Stimulated activated naive B cell treated with anti-CD40 and anti-IgM and Interleukin-4, amounts not matched to agents 10 μg/mL and 1 μg/mL and 100 μg/mL, for 72 hours (primary cell): Measurements from ENCODE around the gene NFKBIA.
A peak's percentile ranks its signal among the peaks of the same experiment; 100 is the strongest.

Source experiments
- ATAC-seq, 2 donors: fragments of 150-1000 bp; cut with Tn5 transposase; replicated peaks; 2 replicates each; pipeline ENCODE4 v1.10.0; 2021; ENCODE audit warnings: moderate library complexity in 1 of 2
- DNase-seq: peaks from one replicate; pipeline ENCODE4 v3.0.0; 2021
- H3K27ac Mint-ChIP-seq: one replicate; pipeline ENCODE4 v1.8.0; 2022; ENCODE audit warnings: mild to moderate bottlenecking, mixed read lengths
- H3K27me3 Mint-ChIP-seq, 2 donors: one replicate each; pipeline ENCODE4 v1.8.0; 2022; ENCODE audit warnings: mixed read lengths in 2 of 2
- H3K36me3 Mint-ChIP-seq, 2 donors: one replicate each; pipeline ENCODE4 v1.8.0; 2022; ENCODE audit warnings: mixed read lengths in 2 of 2, mild to moderate bottlenecking in 1 of 2
- H3K4me1 Mint-ChIP-seq, 2 donors: one replicate each; pipeline ENCODE4 v1.8.0; 2022; ENCODE audit warnings: mixed read lengths in 2 of 2, mild to moderate bottlenecking in 1 of 2
- H3K4me3 Mint-ChIP-seq, 2 donors: one replicate each; pipeline ENCODE4 v1.8.0; 2022; ENCODE audit warnings: mild to moderate bottlenecking in 2 of 2, mixed read lengths in 2 of 2, moderate library complexity in 1 of 2
- H3K9me3 Mint-ChIP-seq, 2 donors: one replicate each; pipeline ENCODE4 v1.8.0; 2022; ENCODE audit warnings: mixed read lengths in 2 of 2, mild to moderate bottlenecking in 1 of 2

NFKBIA gene

GRCh38 chr14:35419429-35419841, 14.9 kb upstream of the NFKBIA start:
- Mint-ChIP-seq H3K27ac (no peak overlapping the region), H3K27me3 (no peaks in the 10 kb centered on the region), H3K9me3 (peaks cover 0 to 5% of the 10 kb centered on the region in 2 donors), H3K4me1 (peaks cover 30 to 42% of the 10 kb centered on the region in 2 donors), H3K4me3 (no peak overlapping the region), H3K36me3 (no peaks in the 10 kb centered on the region)
- ATAC-seq (no peak), DNase-seq (no peak)

- ATAC-seq = no peak
- H3K36me3 Mint-ChIP-seq = no peaks in the 10 kb centered on the region
- no peak overlapping the region for H3K4me3 Mint-ChIP-seq
- no peak for DNase-seq
- no peak overlapping the region for H3K27ac Mint-ChIP-seq
- H3K9me3 Mint-ChIP-seq = no peaks in the 10 kb centered on the region
- no peaks in the 10 kb centered on the region for H3K27me3 Mint-ChIP-seq
- H3K4me1 Mint-ChIP-seq = peaks cover 34 to 44% of the 10 kb centered on the region in 2 donors
These were observed 13.5 kb upstream of the NFKBIA start for GRCh38 chr14:35418093-35418492.

GRCh38 chr14:35416108-35416750, 11.7 kb upstream of the NFKBIA start:
- Mint-ChIP-seq H3K36me3 (no peaks in the 10 kb centered on the region), H3K27ac (peak overlapping the region; percentile 56), H3K4me1 (peaks cover 34 to 42% of the 10 kb centered on the region in 2 donors), H3K27me3 (no peaks in the 10 kb centered on the region), H3K4me3 (peak overlapping the region; percentile 47 to 48), H3K9me3 (no peaks in the 10 kb centered on the region)
- DNase-seq (peak; percentile 59), ATAC-seq (peak; percentile 76)

GRCh38 chr14:35414365-35414764, 9.8 kb upstream of the NFKBIA start:
- DNase-seq = no peak
- Mint-ChIP-seq H3K27me3 (no peaks in the 10 kb centered on the region), H3K36me3 (no peaks in the 10 kb centered on the region), H3K4me1 (peaks cover 33 to 42% of the 10 kb centered on the region in 2 donors), H3K4me3 (no peak overlapping the region), H3K9me3 (no peaks in the 10 kb centered on the region), H3K27ac (no peak overlapping the region)
- ATAC-seq = no peak

- Mint-ChIP-seq H3K27me3 (no peaks in the 10 kb centered on the region), H3K27ac (no peak overlapping the region), H3K36me3 (no peaks in the 10 kb centered on the region), H3K4me3 (no peak overlapping the region), H3K9me3 (no peaks in the 10 kb centered on the region), H3K4me1 (peaks cover 28 to 37% of the 10 kb centered on the region in 2 donors)
- no peak for ATAC-seq
- DNase-seq = no peak
These were observed 7.9 kb upstream of the NFKBIA start for GRCh38 chr14:35412272-35413056.

GRCh38 chr14:35410858-35411257, 6.3 kb upstream of the NFKBIA start:
- H3K27me3 Mint-ChIP-seq = no peaks in the 10 kb centered on the region
- H3K9me3 Mint-ChIP-seq = no peaks in the 10 kb centered on the region
- no peaks in the 10 kb centered on the region for H3K36me3 Mint-ChIP-seq
- peaks cover 26 to 35% of the 10 kb centered on the region in 2 donors for H3K4me1 Mint-ChIP-seq
- ATAC-seq = no peak
- no peak for DNase-seq
- no peak overlapping the region for H3K4me3 Mint-ChIP-seq
- H3K27ac Mint-ChIP-seq = peak overlapping the region; percentile 38

- no peak overlapping the region for H3K27ac Mint-ChIP-seq
- no peaks in the 10 kb centered on the region for H3K36me3 Mint-ChIP-seq
- no peaks in the 10 kb centered on the region for H3K9me3 Mint-ChIP-seq
- ATAC-seq (no peak), DNase-seq (no peak)
- no peaks in the 10 kb centered on the region for H3K27me3 Mint-ChIP-seq
- peaks cover 28 to 36% of the 10 kb centered on the region in 2 donors for H3K4me1 Mint-ChIP-seq
- H3K4me3 Mint-ChIP-seq = no peak overlapping the region
These were observed 5.0 kb upstream of the NFKBIA start for GRCh38 chr14:35409595-35409994.

GRCh38 chr14:35408026-35408425, 3.5 kb upstream of the NFKBIA start:
- peaks cover 28 to 43% of the 10 kb centered on the region in 2 donors for H3K4me1 Mint-ChIP-seq
- H3K9me3 Mint-ChIP-seq = no peaks in the 10 kb centered on the region
- no peak overlapping the region for H3K4me3 Mint-ChIP-seq
- ATAC-seq (no peak), DNase-seq (no peak)
- H3K27ac Mint-ChIP-seq = no peak overlapping the region
- H3K36me3 Mint-ChIP-seq = peaks cover 9 to 12% of the 10 kb centered on the region in 2 donors
- no peaks in the 10 kb centered on the region for H3K27me3 Mint-ChIP-seq

- Mint-ChIP-seq H3K27me3 (no peaks in the 10 kb centered on the region), H3K36me3 (peaks cover 17 to 20% of the 10 kb centered on the region in 2 donors), H3K27ac (peak overlapping the region; percentile 4), H3K9me3 (no peaks in the 10 kb centered on the region), H3K4me3 (no peak overlapping the region), H3K4me1 (peaks cover 30 to 45% of the 10 kb centered on the region in 2 donors)
- DNase-seq (no peak), ATAC-seq (no peak)
These were observed 2.7 kb upstream of the NFKBIA start for GRCh38 chr14:35407306-35407630.

- Mint-ChIP-seq H3K4me3 (peak overlapping the region in 1 of 2 donors; percentile 17), H3K9me3 (no peaks in the 10 kb centered on the region), H3K36me3 (peaks cover 22 to 25% of the 10 kb centered on the region in 2 donors), H3K27ac (peak overlapping the region; percentile 4), H3K27me3 (no peaks in the 10 kb centered on the region), H3K4me1 (peaks cover 30 to 51% of the 10 kb centered on the region in 2 donors)
- ATAC-seq = no peak
- DNase-seq = no peak
These were observed 2.2 kb upstream of the NFKBIA start for GRCh38 chr14:35406506-35407305.

GRCh38 chr14:35406090-35406489, 1.5 kb upstream of the NFKBIA start:
- H3K27me3 Mint-ChIP-seq = no peaks in the 10 kb centered on the region
- DNase-seq = no peak
- peak overlapping the region; percentile 100 for H3K27ac Mint-ChIP-seq
- ATAC-seq = no peak
- H3K4me1 Mint-ChIP-seq = peaks cover 32 to 57% of the 10 kb centered on the region in 2 donors
- no peaks in the 10 kb centered on the region for H3K9me3 Mint-ChIP-seq
- peak overlapping the region; percentile 99 to 100 for H3K4me3 Mint-ChIP-seq
- peaks cover 27 to 31% of the 10 kb centered on the region in 2 donors for H3K36me3 Mint-ChIP-seq

- no peak for DNase-seq
- ATAC-seq = no peak
- Mint-ChIP-seq H3K4me1 (peaks cover 36 to 64% of the 10 kb centered on the region in 2 donors), H3K4me3 (peak overlapping the region; percentile 99 to 100), H3K27me3 (no peaks in the 10 kb centered on the region), H3K36me3 (peaks cover 28 to 36% of the 10 kb centered on the region in 2 donors), H3K27ac (peak overlapping the region; percentile 100), H3K9me3 (no peaks in the 10 kb centered on the region)
These were observed 901 bp upstream of the NFKBIA start for GRCh38 chr14:35405304-35405996.

- DNase-seq = peak; percentile 89
- H3K27ac Mint-ChIP-seq = peak overlapping the region; percentile 100
- H3K4me3 Mint-ChIP-seq = peak overlapping the region; percentile 99 to 100
- H3K27me3 Mint-ChIP-seq = no peaks in the 10 kb centered on the region
- no peaks in the 10 kb centered on the region for H3K9me3 Mint-ChIP-seq
- ATAC-seq = peak; percentile 58 to 64
- H3K4me1 Mint-ChIP-seq = peaks cover 43 to 76% of the 10 kb centered on the region in 2 donors
- peaks cover 37 to 47% of the 10 kb centered on the region in 2 donors for H3K36me3 Mint-ChIP-seq
These were observed 723 bp downstream of the NFKBIA start for GRCh38 chr14:35403603-35404448.
